ENCODE measurements around the gene CCL22. TPM values are rescaled to one million over a fixed set of nuclear protein-coding genes. Genes with fewer than 3 reads are reported as not detected.

The CCL22 gene
- total and polyA plus RNA-seq, 2 of the 4 experiments (the other 2 are of a cell fraction): not detected

GRCh38 chr16:57376313-57376818 lies 17.8 kb downstream of the CCL22 start:
- no peak overlapping the region for H3K14ac ChIP-seq (replicated peaks; ENCODE audit: low read depth, low read length)
- BruUV-seq (replicated peaks): no TSS peak

More at GRCh38 chr16:57376313-57376818, 17.8 kb downstream of the CCL22 start:
- H3K18ac ChIP-seq (ENCODE audit: low read depth, low read length): no peak overlapping the region
- H3K23ac ChIP-seq (ENCODE audit: low read depth, low read length): no peak overlapping the region
- H2BK15ac ChIP-seq (ENCODE audit: low read depth, low read length): no peak overlapping the region; the same call in 2 of the 3 replicates
- H2AFZ ChIP-seq (replicated peaks; ENCODE audit: low read length, poor library complexity): no peak overlapping the region
- peaks cover 33% of the 10 kb centered on the region for H3K27me3 ChIP-seq (ENCODE audit: control insufficient read depth, insufficient read depth, low read length)
- no peaks in the 10 kb centered on the region for H4K20me1 ChIP-seq (ENCODE audit: insufficient read depth, low read length)
- POLR2A ChIA-PET (ENCODE audit: unreplicated experiment): no interaction called here
- H3K9ac ChIP-seq (ENCODE audit: low read depth, low read length): no peak overlapping the region
- dilution Hi-C loops (cut with HindIII; ENCODE audit: low sequenced_read_pairs, unreplicated experiment) (no loop called here), in situ Hi-C loops (cut with MboI; ENCODE audit: low sequenced_read_pairs) (no loop called here), intact Hi-C loops (cut with micrococcal nuclease) (no loop called here)
- H4K8ac ChIP-seq (ENCODE audit: low read depth in 2 of 2, low read length in 2 of 2): no peak overlapping the region
- TF ChIP-seq CHD1 (IDR thresholded peaks at IDR 0.05; ENCODE audit: low read depth, low read length) (no peak), SMC3 (IDR thresholded peaks at IDR 0.05; ENCODE audit: low read depth, low read length) (no peak), MXI1 (IDR thresholded peaks at IDR 0.05; ENCODE audit: borderline replicate concordance, low read depth, low read length) (no peak), BHLHE40 (IDR thresholded peaks at IDR 0.05; ENCODE audit: low read depth, low read length) (no peak), RFX5 (IDR thresholded peaks at IDR 0.05; ENCODE audit: low read depth, low read length) (no peak), NFE2L2 (IDR thresholded peaks at IDR 0.05; ENCODE audit: low read depth, low read length) (no peak), MAZ (IDR thresholded peaks at IDR 0.05; ENCODE audit: borderline replicate concordance, low read depth, low read length) (no peak), FOS (IDR thresholded peaks at IDR 0.05; ENCODE audit: low read depth, low read length) (no peak), POLR2A (IDR thresholded peaks at IDR 0.05; ENCODE audit: low read depth, low read length) (no peak)
- TF ChIP-seq, protein P1, sequence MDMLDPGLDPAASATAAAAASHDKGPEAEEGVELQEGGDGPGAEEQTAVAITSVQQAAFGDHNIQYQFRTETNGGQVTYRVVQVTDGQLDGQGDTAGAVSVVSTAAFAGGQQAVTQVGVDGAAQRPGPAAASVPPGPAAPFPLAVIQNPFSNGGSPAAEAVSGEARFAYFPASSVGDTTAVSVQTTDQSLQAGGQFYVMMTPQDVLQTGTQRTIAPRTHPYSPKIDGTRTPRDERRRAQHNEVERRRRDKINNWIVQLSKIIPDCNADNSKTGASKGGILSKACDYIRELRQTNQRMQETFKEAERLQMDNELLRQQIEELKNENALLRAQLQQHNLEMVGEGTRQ (IDR thresholded peaks at IDR 0.05; ENCODE audit: low read depth, low read length): no peak
- 100% methylated on average over 1 to 3 of the region's 3 CpGs for WGBS, 2 experiments (ENCODE audit: extremely low coverage in 2 of 2, insufficient read length in 1 of 2)
- CTCF ChIA-PET: no interaction called here
- H2BK20ac ChIP-seq (ENCODE audit: low read depth, low read length): no peak overlapping the region
- no peak overlapping the region for H2AK5ac ChIP-seq (ENCODE audit: low read depth, low read length)
- H3K9me3 ChIP-seq (ENCODE audit: control insufficient read depth, insufficient read depth, low read length): no peaks in the 10 kb centered on the region
- H2BK5ac ChIP-seq (ENCODE audit: low read depth, low read length, poor library complexity, severe bottlenecking): no peak overlapping the region
- no peak overlapping the region for H3K4me3 ChIP-seq (ENCODE audit: insufficient read depth, low read depth, low read length)
- no peaks in the 10 kb centered on the region for H3K9me1 ChIP-seq (ENCODE audit: insufficient read depth, low read length)
- H4K91ac ChIP-seq (ENCODE audit: insufficient read depth, low read depth, low read length): no peak overlapping the region
- H3K27ac ChIP-seq (ENCODE audit: insufficient read depth, low read length): no peak overlapping the region
- no peaks in the 10 kb centered on the region for H3K79me1 ChIP-seq (ENCODE audit: low read depth in 1 of 2, low read length in 2 of 2)
- H3K36me3 ChIP-seq (ENCODE audit: control insufficient read depth, insufficient read depth, low read length): no peaks in the 10 kb centered on the region
- no peak overlapping the region for H3K4ac ChIP-seq (ENCODE audit: low read depth, low read length)
- no peak overlapping the region for H2AK9ac ChIP-seq (replicated peaks; ENCODE audit: low read depth, low read length, poor library complexity)
- no peak overlapping the region for H2BK120ac ChIP-seq (ENCODE audit: low read depth, low read length)
- H4K5ac ChIP-seq (ENCODE audit: low read depth, low read length): no peak overlapping the region
- ATAC-seq (ENCODE audit: low read depth) (no peak), DNase-seq (no peak)
- H3K56ac ChIP-seq (ENCODE audit: extremely low read depth, insufficient read depth, low read length): no peak overlapping the region
- H3K4me1 ChIP-seq (ENCODE audit: control insufficient read depth, insufficient read depth, low read length): peaks cover 9% of the 10 kb centered on the region; the same call in 1 of the 2 replicates
- H3K4me2 ChIP-seq (ENCODE audit: low read depth, low read length): no peak overlapping the region

Data from IMR-90 (cell line).